Immature natural killer cell (primary cell): Measurements from ENCODE around the gene NALCN. TPM values are rescaled to one million over a fixed set of nuclear protein-coding genes. Genes with fewer than 3 reads are reported as not detected.

Experiments used
- DNase-seq, 3 donors: peaks; one replicate each; pipeline ENCODE4 v3.0.0; 2022; ENCODE audit warnings: mixed read lengths in 1 of 3
- H3K27ac Mint-ChIP-seq, 6 donors: one replicate each; pipeline ENCODE4 v1.8.0; 2020; ENCODE audit warnings: mixed read lengths in 6 of 6, mild to moderate bottlenecking in 5 of 6, inconsistent platforms in 4 of 6, moderate library complexity in 3 of 6
- H3K27me3 Mint-ChIP-seq, 3 donors: one replicate each; pipeline ENCODE4 v1.8.0; 2020 to 2021; ENCODE audit warnings: low read depth in 3 of 3, mild to moderate bottlenecking in 3 of 3, mixed read lengths in 3 of 3, moderate library complexity in 3 of 3, inconsistent platforms in 1 of 3
- H3K36me3 Mint-ChIP-seq, 3 donors: one replicate each; pipeline ENCODE4 v1.8.0; 2020; ENCODE audit warnings: mixed read lengths in 3 of 3, inconsistent platforms in 2 of 3, mild to moderate bottlenecking in 2 of 3
- H3K4me1 Mint-ChIP-seq, 2 donors: one replicate each; pipeline ENCODE4 v1.8.0; 2020; ENCODE audit warnings: inconsistent platforms in 2 of 2, mild to moderate bottlenecking in 2 of 2, mixed read lengths in 2 of 2, moderate library complexity in 1 of 2
- H3K4me3 Mint-ChIP-seq, 5 donors: one replicate each; pipeline ENCODE4 v1.8.0; 2020; ENCODE audit warnings: mild to moderate bottlenecking in 5 of 5, mixed read lengths in 5 of 5, inconsistent platforms in 3 of 5, moderate library complexity in 3 of 5
- H3K9me3 Mint-ChIP-seq, 6 donors: one replicate each; pipeline ENCODE4 v1.8.0; 2020; ENCODE audit warnings: mild to moderate bottlenecking in 6 of 6, mixed read lengths in 6 of 6, inconsistent platforms in 4 of 6, moderate library complexity in 3 of 6
- polyA plus RNA-seq, 3 donors: library from polyadenylated mRNA; unstranded; fragments of 300-500 nt; fragmentation: Illumina TruSeq; gene quantifications; one replicate each; pipeline ENCODE4 v1.2.3, GENCODE V29; 2021

The NALCN gene
- polyA plus RNA-seq, result not detected

GRCh38 chr13:101416181-101417042 is at the start of gene NALCN:
Gene NALCN (minus strand): TSS chr13:101416508. CDS start chr13:101399126, 17,382 bp downstream.
- peaks cover 2 to 11% (median 4%) of the 10 kb centered on the region in 3 donors for H3K27me3 Mint-ChIP-seq
- H3K9me3 Mint-ChIP-seq, result peaks cover 0 to 28% (median 4%) of the 10 kb centered on the region in 6 donors
- no peak within 1 kb of the TSS for H3K27ac Mint-ChIP-seq
- H3K4me1 Mint-ChIP-seq, result no peaks in the 10 kb centered on the region
- peak within 1 kb of the TSS in 1 of 5 donors; percentile 7 for H3K4me3 Mint-ChIP-seq
- peaks cover 0 to 6% (median 0%) of the 10 kb centered on the region in 3 donors for H3K36me3 Mint-ChIP-seq
- no peak for DNase-seq

GRCh38 chr13:101465877-101466276 is 49.6 kb upstream of the NALCN start:
- Mint-ChIP-seq H3K9me3 (peaks cover 0 to 5% (median 2%) of the 10 kb centered on the region in 6 donors), H3K4me1 (no peaks in the 10 kb centered on the region), H3K27me3 (peaks cover 0 to 2% (median 0%) of the 10 kb centered on the region in 3 donors), H3K36me3 (no peaks in the 10 kb centered on the region), H3K4me3 (no peak overlapping the region), H3K27ac (no peak overlapping the region)
- DNase-seq, result no peak

GRCh38 chr13:101457176-101457575 is 40.9 kb upstream of the NALCN start:
- Mint-ChIP-seq H3K27ac (no peak overlapping the region), H3K36me3 (peaks cover 0 to 4% (median 0%) of the 10 kb centered on the region in 3 donors), H3K4me1 (no peaks in the 10 kb centered on the region), H3K9me3 (peaks cover 0 to 11% (median under 1%) of the 10 kb centered on the region in 6 donors), H3K4me3 (no peak overlapping the region), H3K27me3 (peaks cover 2 to 8% (median 2%) of the 10 kb centered on the region in 3 donors)
- DNase-seq, result no peak

GRCh38 chr13:101455863-101456262 is 39.6 kb upstream of the NALCN start:
- H3K4me3 Mint-ChIP-seq, result no peak overlapping the region
- no peak overlapping the region for H3K27ac Mint-ChIP-seq
- no peaks in the 10 kb centered on the region for H3K4me1 Mint-ChIP-seq
- peaks cover 0 to 4% (median 0%) of the 10 kb centered on the region in 3 donors for H3K36me3 Mint-ChIP-seq
- H3K27me3 Mint-ChIP-seq, result peaks cover 2 to 8% (median 2%) of the 10 kb centered on the region in 3 donors
- no peak for DNase-seq
- H3K9me3 Mint-ChIP-seq, result peaks cover 0 to 8% (median under 1%) of the 10 kb centered on the region in 6 donors

GRCh38 chr13:101454767-101455166 is 38.5 kb upstream of the NALCN start:
- no peak for DNase-seq
- peaks cover 0 to 4% (median 0%) of the 10 kb centered on the region in 3 donors for H3K36me3 Mint-ChIP-seq
- no peaks in the 10 kb centered on the region for H3K4me1 Mint-ChIP-seq
- peaks cover 2 to 9% (median 2%) of the 10 kb centered on the region in 3 donors for H3K27me3 Mint-ChIP-seq
- no peak overlapping the region for H3K27ac Mint-ChIP-seq
- peaks cover 0 to 7% (median 0%) of the 10 kb centered on the region in 6 donors for H3K9me3 Mint-ChIP-seq
- H3K4me3 Mint-ChIP-seq, result no peak overlapping the region

- Mint-ChIP-seq H3K4me3 (peak overlapping the region in 1 of 5 donors; percentile 5), H3K27ac (no peak overlapping the region), H3K9me3 (peaks cover 0 to 7% (median 0%) of the 10 kb centered on the region in 6 donors), H3K4me1 (no peaks in the 10 kb centered on the region), H3K36me3 (peaks cover 0 to 4% (median 0%) of the 10 kb centered on the region in 3 donors), H3K27me3 (peaks cover 2 to 9% (median 2%) of the 10 kb centered on the region in 3 donors)
- DNase-seq, result no peak
These were observed 37.5 kb upstream of the NALCN start for GRCh38 chr13:101453784-101454201.

- Mint-ChIP-seq H3K9me3 (peaks cover 0 to 7% (median 0%) of the 10 kb centered on the region in 6 donors), H3K27ac (no peak within 1 kb of the TSS), H3K4me3 (peak within 1 kb of the TSS in 3 of 5 donors; percentile 5 to 36 (median 10)), H3K27me3 (peaks cover 2 to 9% (median 2%) of the 10 kb centered on the region in 3 donors), H3K36me3 (peaks cover 0 to 4% (median 0%) of the 10 kb centered on the region in 3 donors), H3K4me1 (no peaks in the 10 kb centered on the region)
- DNase-seq, result no peak
These were observed 36.5 kb upstream of the NALCN start, which contains the start of gene ITGBL1 for GRCh38 chr13:101452519-101453485. Gene ITGBL1 (plus strand): TSS chr13:101452675. CDS start chr13:101452834, 159 bp downstream.

- Mint-ChIP-seq H3K27ac (no peak overlapping the region), H3K4me1 (no peaks in the 10 kb centered on the region), H3K27me3 (peaks cover 2 to 9% (median 2%) of the 10 kb centered on the region in 3 donors), H3K9me3 (peaks cover 0 to 7% (median 0%) of the 10 kb centered on the region in 6 donors), H3K4me3 (no peak overlapping the region), H3K36me3 (peaks cover 0 to 4% (median 0%) of the 10 kb centered on the region in 3 donors)
- DNase-seq, result no peak
These were observed 35.3 kb upstream of the NALCN start for GRCh38 chr13:101451641-101452040.

GRCh38 chr13:101450749-101451130 is 34.4 kb upstream of the NALCN start:
- H3K36me3 Mint-ChIP-seq, result peaks cover 0 to 4% (median 0%) of the 10 kb centered on the region in 3 donors
- no peak overlapping the region for H3K27ac Mint-ChIP-seq
- no peak for DNase-seq
- H3K27me3 Mint-ChIP-seq, result peaks cover 0 to 9% (median 2%) of the 10 kb centered on the region in 3 donors
- peaks cover 0 to 7% (median 0%) of the 10 kb centered on the region in 6 donors for H3K9me3 Mint-ChIP-seq
- no peaks in the 10 kb centered on the region for H3K4me1 Mint-ChIP-seq
- no peak overlapping the region for H3K4me3 Mint-ChIP-seq

- H3K27ac Mint-ChIP-seq, result no peak overlapping the region
These were observed 33.8 kb upstream of the NALCN start for GRCh38 chr13:101449790-101450748.

GRCh38 chr13:101447852-101448251 is 31.5 kb upstream of the NALCN start:
- Mint-ChIP-seq H3K4me1 (no peaks in the 10 kb centered on the region), H3K36me3 (no peaks in the 10 kb centered on the region), H3K9me3 (peaks cover 0 to 1% (median 0%) of the 10 kb centered on the region in 6 donors), H3K27me3 (peaks cover 0 to 3% (median 0%) of the 10 kb centered on the region in 3 donors), H3K4me3 (no peak overlapping the region), H3K27ac (no peak overlapping the region)
- DNase-seq, result no peak

More at GRCh38 chr13:101449790-101450748, 33.8 kb upstream of the NALCN start:
- Mint-ChIP-seq H3K4me1 (no peaks in the 10 kb centered on the region), H3K4me3 (no peak overlapping the region), H3K27me3 (peaks cover 0 to 9% (median 2%) of the 10 kb centered on the region in 3 donors), H3K36me3 (peaks cover 0 to 4% (median 0%) of the 10 kb centered on the region in 3 donors), H3K9me3 (peaks cover 0 to 7% (median 0%) of the 10 kb centered on the region in 6 donors)
- DNase-seq, result no peak

GRCh38 chr13:101434486-101434885 is 18.2 kb upstream of the NALCN start:
- H3K4me3 Mint-ChIP-seq, result no peak overlapping the region
- no peak for DNase-seq
- no peaks in the 10 kb centered on the region for H3K4me1 Mint-ChIP-seq

More at GRCh38 chr13:101434486-101434885, 18.2 kb upstream of the NALCN start:
- Mint-ChIP-seq H3K36me3 (peaks cover 0 to 3% (median 0%) of the 10 kb centered on the region in 3 donors), H3K9me3 (peaks cover 0 to 6% (median 5%) of the 10 kb centered on the region in 6 donors), H3K27ac (no peak overlapping the region), H3K27me3 (peaks cover 0 to 1% (median 0%) of the 10 kb centered on the region in 3 donors)
